GM12873 (cell line): ENCODE measurements around the gene PPP3CB.

ENCODE experiments used
- CTCF ChIP-seq: IDR thresholded peaks from 2 replicates; pipeline ENCODE4 v1.5.1; 2012; ENCODE audit warnings: low read depth, mild to moderate bottlenecking, moderate library complexity, low read length, control low read depth; ENCODE audit not compliant: insufficient read depth; ENCODE audit errors: missing control alignments

The PPP3CB gene

GRCh38 chr10:73439605-73440312 lies 56.1 kb downstream of the PPP3CB start:
- no peak for TF ChIP-seq CTCF

- no peak for TF ChIP-seq CTCF
Measured at GRCh38 chr10:73439055-73439454, 56.8 kb downstream of the PPP3CB start.

- TF ChIP-seq CTCF, result no peak
Measured at GRCh38 chr10:73433538-73433867, 62.3 kb downstream of the PPP3CB start, which contains the start of gene MSS51. Gene MSS51, minus strand, starts transcription at chr10:73433561. Its CDS starts 5,277 bp downstream, at chr10:73428284.

GRCh38 chr10:73432646-73433537 lies 62.9 kb downstream of the PPP3CB start:
- TF ChIP-seq CTCF, result no peak

GRCh38 chr10:73426318-73426717 lies 69.5 kb downstream of the PPP3CB start:
- TF ChIP-seq CTCF, result no peak

- no peak for TF ChIP-seq CTCF
Measured at GRCh38 chr10:73424478-73424877, 71.3 kb downstream of the PPP3CB start.

GRCh38 chr10:73423309-73423708 lies 72.5 kb downstream of the PPP3CB start:
- no peak for TF ChIP-seq CTCF
